Measurements from ENCODE around the gene F7.
"Not testable (repeated sequence)": the region's sequence is repeated elsewhere in the genome, so short reads cannot be mapped to it uniquely, and the experiment has no call there.

F7 gene

GRCh38 chr13:113155201-113155600, 49.6 kb downstream of the F7 start:
- Mint-ChIP-seq H3K9me3 (peaks cover 9% of the 10 kb centered on the region), H3K4me3 (peak overlapping the region; percentile 67), H3K27me3 (peaks cover 21% of the 10 kb centered on the region), H3K27ac (no peak overlapping the region), H3K4me1 (peaks cover 10% of the 10 kb centered on the region), H3K36me3 (peaks cover 5% of the 10 kb centered on the region)
- DNase-seq (ENCODE audit: low spot score in 2 of 2), result no peak
- ATAC-seq (ENCODE audit: low read depth), result no peak

GRCh38 chr13:113155982-113156655, 50.5 kb downstream of the F7 start:
- peaks cover 9% of the 10 kb centered on the region for H3K9me3 Mint-ChIP-seq
- no peak overlapping the region for H3K27ac Mint-ChIP-seq
- DNase-seq (ENCODE audit: low spot score in 2 of 2) (no peak), ATAC-seq (ENCODE audit: low read depth) (no peak)
- H3K4me1 Mint-ChIP-seq, result peaks cover 10% of the 10 kb centered on the region
- no peak overlapping the region for H3K4me3 Mint-ChIP-seq
- peaks cover 5% of the 10 kb centered on the region for H3K36me3 Mint-ChIP-seq
- H3K27me3 Mint-ChIP-seq, result peaks cover 19% of the 10 kb centered on the region

GRCh38 chr13:113157206-113157928, 51.8 kb downstream of the F7 start:
- no peak overlapping the region for H3K27ac Mint-ChIP-seq
- no peak for ATAC-seq (ENCODE audit: low read depth)
- H3K27me3 Mint-ChIP-seq, result peaks cover 14% of the 10 kb centered on the region
- H3K4me1 Mint-ChIP-seq, result peaks cover 8% of the 10 kb centered on the region
- no peak for DNase-seq (ENCODE audit: low spot score in 2 of 2)
- peaks cover 9% of the 10 kb centered on the region for H3K9me3 Mint-ChIP-seq
- peaks cover 5% of the 10 kb centered on the region for H3K36me3 Mint-ChIP-seq
- H3K4me3 Mint-ChIP-seq, result no peak overlapping the region

- Mint-ChIP-seq H3K36me3 (peaks cover 3% of the 10 kb centered on the region), H3K4me1 (peaks cover 2% of the 10 kb centered on the region), H3K27me3 (peaks cover 12% of the 10 kb centered on the region), H3K9me3 (peaks cover 9% of the 10 kb centered on the region), H3K27ac (no peak within 1 kb of the TSS), H3K4me3 (no peak within 1 kb of the TSS)
- DNase-seq (ENCODE audit: low spot score in 2 of 2) (no peak), ATAC-seq (ENCODE audit: low read depth) (no peak)
Observed at GRCh38 chr13:113157929-113158747, 52.5 kb downstream of the F7 start, which contains the start of gene PROZ. Gene PROZ, plus strand, starts transcription at chr13:113158648. Its CDS starts 13 bp downstream, at chr13:113158661.

- ATAC-seq (ENCODE audit: low read depth), result no peak
- Mint-ChIP-seq H3K27me3 (peaks cover 15% of the 10 kb centered on the region), H3K4me1 (peaks cover 2% of the 10 kb centered on the region), H3K27ac (no peak overlapping the region), H3K36me3 (peaks cover 3% of the 10 kb centered on the region), H3K4me3 (no peak overlapping the region), H3K9me3 (peaks cover 9% of the 10 kb centered on the region)
- DNase-seq (ENCODE audit: low spot score in 2 of 2), result no peak
Observed at GRCh38 chr13:113158946-113159345, 53.4 kb downstream of the F7 start.

GRCh38 chr13:113159701-113160100, 54.1 kb downstream of the F7 start:
- Mint-ChIP-seq H3K27ac (no peak overlapping the region), H3K4me1 (peaks cover 2% of the 10 kb centered on the region), H3K27me3 (peaks cover 15% of the 10 kb centered on the region), H3K4me3 (no peak overlapping the region), H3K36me3 (peaks cover 3% of the 10 kb centered on the region), H3K9me3 (peaks cover 9% of the 10 kb centered on the region)
- ATAC-seq (ENCODE audit: low read depth) (no peak), DNase-seq (ENCODE audit: low spot score in 2 of 2) (no peak)

GRCh38 chr13:113160983-113161382, 55.4 kb downstream of the F7 start:
- H3K9me3 Mint-ChIP-seq, result peaks cover 2% of the 10 kb centered on the region
- peaks cover 15% of the 10 kb centered on the region for H3K27me3 Mint-ChIP-seq
- no peak overlapping the region for H3K27ac Mint-ChIP-seq
- no peaks in the 10 kb centered on the region for H3K36me3 Mint-ChIP-seq
- peak overlapping the region; percentile 13 for H3K4me3 Mint-ChIP-seq
- ATAC-seq (ENCODE audit: low read depth), result no peak
- DNase-seq (ENCODE audit: low spot score in 2 of 2), result no peak
- peaks cover 2% of the 10 kb centered on the region for H3K4me1 Mint-ChIP-seq

GRCh38 chr13:113161433-113161832, 55.8 kb downstream of the F7 start:
- peaks cover 2% of the 10 kb centered on the region for H3K4me1 Mint-ChIP-seq
- DNase-seq (ENCODE audit: low spot score in 2 of 2), result no peak
- peaks cover 15% of the 10 kb centered on the region for H3K27me3 Mint-ChIP-seq
- H3K36me3 Mint-ChIP-seq, result no peaks in the 10 kb centered on the region
- no peak for ATAC-seq (ENCODE audit: low read depth)
- peaks cover 2% of the 10 kb centered on the region for H3K9me3 Mint-ChIP-seq
- peak overlapping the region; percentile 13 for H3K4me3 Mint-ChIP-seq
- H3K27ac Mint-ChIP-seq, result no peak overlapping the region

GRCh38 chr13:113161975-113162374, 56.4 kb downstream of the F7 start:
- H3K27ac Mint-ChIP-seq; H3K4me1 Mint-ChIP-seq; DNase-seq (ENCODE audit: low spot score in 2 of 2); H3K4me3 Mint-ChIP-seq; H3K9me3 Mint-ChIP-seq; H3K36me3 Mint-ChIP-seq; ATAC-seq (ENCODE audit: low read depth): not testable (repeated sequence)
- H3K27me3 Mint-ChIP-seq, result peaks cover 15% of the 10 kb centered on the region

GRCh38 chr13:113162783-113163685, 57.4 kb downstream of the F7 start:
- Mint-ChIP-seq H3K36me3 (peaks cover 3% of the 10 kb centered on the region), H3K4me1 (peaks cover 2% of the 10 kb centered on the region), H3K27me3 (peaks cover 15% of the 10 kb centered on the region), H3K9me3 (peaks cover 4% of the 10 kb centered on the region), H3K4me3 (peak overlapping the region; percentile 59), H3K27ac (no peak overlapping the region)
- DNase-seq (ENCODE audit: low spot score in 2 of 2) (no peak), ATAC-seq (ENCODE audit: low read depth) (no peak)

GRCh38 chr13:113164492-113164891, 58.9 kb downstream of the F7 start:
- no peak for ATAC-seq (ENCODE audit: low read depth)
- no peak overlapping the region for H3K4me3 Mint-ChIP-seq
- peaks cover 8% of the 10 kb centered on the region for H3K36me3 Mint-ChIP-seq
- no peak for DNase-seq (ENCODE audit: low spot score in 2 of 2)
- H3K27ac Mint-ChIP-seq, result no peak overlapping the region
- peaks cover 2% of the 10 kb centered on the region for H3K4me1 Mint-ChIP-seq
- H3K9me3 Mint-ChIP-seq, result peaks cover 4% of the 10 kb centered on the region
- peaks cover 9% of the 10 kb centered on the region for H3K27me3 Mint-ChIP-seq

GRCh38 chr13:113166266-113166665, 60.7 kb downstream of the F7 start:
- ATAC-seq (ENCODE audit: low read depth) (no peak), DNase-seq (ENCODE audit: low spot score in 2 of 2) (no peak)
- Mint-ChIP-seq H3K27me3 (peaks cover 8% of the 10 kb centered on the region), H3K27ac (no peak overlapping the region), H3K9me3 (peaks cover 4% of the 10 kb centered on the region), H3K36me3 (peaks cover 10% of the 10 kb centered on the region), H3K4me1 (peaks cover 2% of the 10 kb centered on the region), H3K4me3 (no peak overlapping the region)

- Mint-ChIP-seq H3K9me3 (peaks cover 4% of the 10 kb centered on the region), H3K27ac (no peak overlapping the region), H3K27me3 (peaks cover 6% of the 10 kb centered on the region), H3K4me1 (no peaks in the 10 kb centered on the region), H3K4me3 (no peak overlapping the region), H3K36me3 (peaks cover 10% of the 10 kb centered on the region)
- no peak for ATAC-seq (ENCODE audit: low read depth)
- no peak for DNase-seq (ENCODE audit: low spot score in 2 of 2)
Observed at GRCh38 chr13:113166681-113167080, 61.1 kb downstream of the F7 start.
